Activated naive CD8-positive, alpha-beta T cell treated with anti-CD3 and anti-CD28 coated beads, Interleukin-2, amount 50 U/mL, for 24 hours (primary cell): ENCODE data around the gene RAB24.
"Not testable (repeated sequence)": the region's sequence is repeated elsewhere in the genome, so short reads cannot be mapped to it uniquely, and the experiment has no call there.

Experiments
- ATAC-seq: fragments of 150-1000 bp; cut with Tn5 transposase; one replicate; pipeline ENCODE4 v1.10.0; 2021
- DNase-seq: peaks from one replicate; pipeline ENCODE4 v3.0.0; 2021
- H3K27ac Mint-ChIP-seq: one replicate; pipeline ENCODE4 v1.8.0; 2021; ENCODE audit warnings: mild to moderate bottlenecking, mixed read lengths
- H3K27me3 Mint-ChIP-seq: one replicate; pipeline ENCODE4 v1.8.0; 2021; ENCODE audit warnings: mixed read lengths
- H3K36me3 Mint-ChIP-seq: one replicate; pipeline ENCODE4 v1.8.0; 2021; ENCODE audit warnings: low read depth, mixed read lengths
- H3K4me1 Mint-ChIP-seq: one replicate; pipeline ENCODE4 v1.8.0; 2021; ENCODE audit warnings: mixed read lengths
- H3K4me3 Mint-ChIP-seq: one replicate; pipeline ENCODE4 v1.8.0; 2021; ENCODE audit warnings: mild to moderate bottlenecking, moderate library complexity, mixed read lengths
- H3K9me3 Mint-ChIP-seq: one replicate; pipeline ENCODE4 v1.8.0; 2021; ENCODE audit warnings: mixed read lengths

Gene RAB24

DNA sequence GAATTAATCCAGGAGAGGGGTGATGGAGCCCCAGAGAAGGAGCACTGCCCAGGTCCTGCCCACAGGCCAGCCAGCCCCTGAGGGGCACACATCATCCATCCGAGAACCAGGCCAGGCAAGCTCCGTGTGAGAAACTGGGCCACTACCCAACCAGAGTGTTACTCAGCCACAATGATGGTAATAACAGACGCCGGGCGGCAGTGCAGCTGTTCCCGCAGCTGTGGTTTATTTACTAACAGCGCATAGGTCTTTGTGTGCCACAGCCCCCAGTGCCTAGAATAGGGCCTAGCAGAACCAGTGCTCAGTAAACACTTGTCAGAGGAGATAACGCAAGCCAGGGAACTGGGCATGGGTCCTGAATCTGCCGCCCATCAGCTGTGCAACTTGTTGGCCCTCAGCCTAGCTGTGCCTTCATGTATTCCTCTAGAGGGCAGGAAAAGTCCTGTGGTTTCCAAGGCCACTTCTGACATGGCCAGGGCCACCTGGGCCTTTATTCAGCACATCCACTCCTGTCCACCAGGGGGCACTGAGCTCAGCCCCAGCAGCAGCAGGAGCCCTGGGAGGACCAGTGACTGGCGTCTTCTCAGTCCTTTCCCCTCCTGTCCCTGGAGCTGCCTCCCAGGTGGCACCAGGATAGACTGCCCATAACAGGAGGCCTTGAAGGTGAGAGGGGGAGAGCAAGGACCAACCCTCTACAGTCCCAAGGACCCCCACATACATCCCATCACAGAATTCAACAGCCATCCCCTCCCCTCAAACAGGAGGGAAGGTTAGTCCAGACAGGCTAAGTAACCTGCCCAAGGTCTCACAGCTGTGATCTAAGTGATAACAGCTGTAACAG, 6.1 kb upstream of the RAB24 start:
- peak; percentile 77 for DNase-seq
- Mint-ChIP-seq H3K9me3 (no peaks in the 10 kb centered on the region), H3K36me3 (peaks cover 26% of the 10 kb centered on the region), H3K27ac (no peak overlapping the region), H3K4me3 (peak overlapping the region; percentile 52), H3K27me3 (no peaks in the 10 kb centered on the region), H3K4me1 (peaks cover 50% of the 10 kb centered on the region)
- ATAC-seq, result peak; percentile 9

DNA sequence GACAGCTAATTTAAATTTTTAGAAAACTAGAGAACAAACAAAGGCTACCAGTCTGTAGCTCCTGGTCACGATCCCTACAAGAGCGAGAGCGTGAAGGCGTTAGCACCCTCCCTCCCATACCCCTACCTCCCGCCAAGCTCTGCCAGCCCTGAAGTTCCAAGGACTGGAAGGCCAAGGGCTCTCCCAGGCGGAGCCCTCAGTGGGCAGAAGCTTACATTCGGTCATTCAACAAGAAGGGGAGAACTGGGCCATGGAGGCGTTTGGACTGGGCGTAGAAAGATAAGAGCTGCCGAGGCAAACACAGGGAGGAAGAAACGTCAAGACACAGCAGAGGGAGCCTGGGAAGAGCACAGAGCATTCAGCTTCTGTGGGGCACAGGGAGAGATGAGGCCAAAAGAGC, 5.2 kb upstream of the RAB24 start:
- Mint-ChIP-seq H3K4me1 (peaks cover 55% of the 10 kb centered on the region), H3K27me3 (no peaks in the 10 kb centered on the region), H3K4me3 (no peak overlapping the region), H3K36me3 (peaks cover 32% of the 10 kb centered on the region), H3K27ac (no peak overlapping the region), H3K9me3 (no peaks in the 10 kb centered on the region)
- DNase-seq (no peak), ATAC-seq (no peak)

DNA sequence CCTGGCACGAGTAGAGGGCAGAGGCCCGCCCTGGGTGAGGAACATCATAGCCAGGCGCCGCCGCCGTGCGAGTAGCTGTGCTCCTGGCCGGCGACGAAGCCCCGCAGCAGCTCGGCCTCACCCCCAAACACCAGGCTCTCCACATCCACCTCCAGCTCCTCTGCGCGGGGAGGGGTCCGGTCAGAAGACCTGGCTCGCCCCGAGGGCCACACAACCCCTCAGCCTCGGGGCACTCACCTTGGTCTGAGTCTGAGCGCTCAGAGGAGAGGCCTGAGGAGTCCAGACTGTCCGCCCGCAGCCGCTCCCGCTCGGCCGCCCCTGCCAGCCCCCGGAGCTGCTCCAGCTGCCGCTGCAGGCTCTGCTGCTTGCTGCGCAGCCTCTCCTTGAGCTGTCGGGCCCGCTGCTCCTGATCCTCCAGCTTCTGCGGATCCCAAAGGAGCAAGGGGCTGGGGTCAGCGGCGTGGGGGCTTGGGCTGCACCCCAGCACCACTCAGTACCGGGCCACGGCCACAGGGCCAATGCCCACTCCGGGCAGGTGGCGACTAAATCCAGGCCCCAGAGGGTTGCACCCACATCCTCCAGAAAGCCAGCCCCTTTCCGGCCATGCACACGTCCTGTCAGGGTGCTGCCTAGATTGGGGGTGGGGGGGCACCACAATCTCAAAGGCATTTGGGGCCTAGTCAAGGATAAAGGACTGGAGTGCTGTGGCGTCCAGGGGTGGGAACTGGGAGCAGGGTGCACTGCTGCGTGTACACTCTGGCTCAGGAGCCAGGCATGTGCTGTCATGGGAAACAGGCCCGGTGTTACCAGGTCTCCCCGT, 4.2 kb upstream of the RAB24 start:
- Mint-ChIP-seq H3K4me3 (no peak overlapping the region), H3K27ac (no peak overlapping the region), H3K4me1 (peaks cover 52% of the 10 kb centered on the region), H3K36me3 (peaks cover 32% of the 10 kb centered on the region), H3K27me3 (no peaks in the 10 kb centered on the region), H3K9me3 (no peaks in the 10 kb centered on the region)
- no peak for ATAC-seq
- DNase-seq, result no peak

DNA sequence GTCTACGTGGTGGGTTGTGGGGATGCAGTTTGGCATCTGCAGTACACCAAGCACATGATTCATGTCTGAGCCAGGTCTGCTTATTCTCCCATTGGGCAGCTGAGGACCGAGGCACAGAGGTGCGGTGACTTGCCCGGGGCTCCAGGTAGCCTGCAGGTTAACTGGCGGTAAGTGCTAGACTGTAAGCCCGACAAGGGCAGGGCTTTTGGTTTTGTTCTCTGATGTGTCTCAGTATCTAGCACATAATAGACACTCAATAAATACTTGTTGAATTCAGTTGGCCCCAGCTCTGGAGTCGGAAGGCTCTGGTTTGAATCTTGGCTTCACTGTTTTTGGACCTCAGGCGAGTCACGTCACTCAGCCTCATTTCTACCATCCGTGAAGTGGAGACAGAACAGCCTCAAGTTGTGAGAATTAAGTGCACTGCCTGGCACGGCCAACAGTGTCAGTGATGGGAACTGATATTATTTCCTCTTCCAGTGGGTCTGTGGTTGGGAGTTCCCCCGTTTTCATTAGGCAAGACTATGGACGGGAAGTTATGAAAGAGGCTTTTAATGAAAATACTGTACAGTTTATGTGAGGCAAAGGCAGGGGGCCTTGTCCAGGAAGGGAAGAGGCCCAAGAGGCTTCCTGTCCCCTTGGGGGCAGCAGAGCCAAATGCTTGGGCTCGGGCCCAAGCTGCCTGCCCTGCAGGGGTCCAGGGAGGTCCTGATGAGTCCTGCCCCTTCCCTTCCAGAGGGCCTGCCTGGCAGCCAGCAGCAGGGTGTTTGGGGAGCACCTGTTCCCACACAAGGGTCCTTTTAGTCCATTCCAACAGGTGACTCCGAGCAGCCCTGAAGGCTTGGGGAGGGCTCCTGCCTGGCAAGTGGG, 3.4 kb upstream of the RAB24 start:
- H3K36me3 Mint-ChIP-seq, result peaks cover 35% of the 10 kb centered on the region
- H3K27ac Mint-ChIP-seq, result peak overlapping the region; percentile 41
- no peaks in the 10 kb centered on the region for H3K9me3 Mint-ChIP-seq
- peak overlapping the region; percentile 3 for H3K4me3 Mint-ChIP-seq
- DNase-seq (no peak), ATAC-seq (no peak)
- H3K27me3 Mint-ChIP-seq, result no peaks in the 10 kb centered on the region
- H3K4me1 Mint-ChIP-seq, result peaks cover 55% of the 10 kb centered on the region

DNA sequence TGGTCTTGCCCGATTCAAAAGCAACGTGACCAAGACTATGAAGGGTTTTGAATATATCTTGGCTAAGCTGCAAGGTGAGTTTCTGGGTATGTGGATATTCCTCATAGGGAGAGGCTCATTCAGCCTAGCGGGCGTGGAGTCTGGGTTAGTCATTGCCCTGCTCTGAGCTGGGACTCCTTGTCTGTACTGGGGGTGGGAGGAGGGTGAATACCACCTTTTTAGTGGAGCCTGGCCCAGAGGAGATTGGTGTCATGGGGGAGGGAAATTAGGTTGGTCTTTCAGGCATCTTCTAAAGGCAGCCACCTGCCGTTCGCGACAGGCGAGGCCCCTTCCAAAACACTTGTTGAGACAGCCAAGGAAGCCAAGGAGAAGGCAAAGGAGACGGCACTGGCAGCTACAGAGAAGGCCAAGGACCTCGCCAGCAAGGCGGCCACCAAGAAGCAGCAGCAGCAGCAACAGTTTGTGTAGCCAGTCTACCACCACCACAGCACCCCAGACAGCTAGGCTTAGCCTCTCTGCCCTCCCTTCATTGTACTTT, 2.7 kb upstream of the RAB24 start:
- peak overlapping the region; percentile 93 for H3K27ac Mint-ChIP-seq
- peaks cover 39% of the 10 kb centered on the region for H3K36me3 Mint-ChIP-seq
- not testable (repeated sequence) for H3K9me3 Mint-ChIP-seq, DNase-seq, H3K27me3 Mint-ChIP-seq, H3K4me3 Mint-ChIP-seq, ATAC-seq
- peaks cover 59% of the 10 kb centered on the region for H3K4me1 Mint-ChIP-seq

DNA sequence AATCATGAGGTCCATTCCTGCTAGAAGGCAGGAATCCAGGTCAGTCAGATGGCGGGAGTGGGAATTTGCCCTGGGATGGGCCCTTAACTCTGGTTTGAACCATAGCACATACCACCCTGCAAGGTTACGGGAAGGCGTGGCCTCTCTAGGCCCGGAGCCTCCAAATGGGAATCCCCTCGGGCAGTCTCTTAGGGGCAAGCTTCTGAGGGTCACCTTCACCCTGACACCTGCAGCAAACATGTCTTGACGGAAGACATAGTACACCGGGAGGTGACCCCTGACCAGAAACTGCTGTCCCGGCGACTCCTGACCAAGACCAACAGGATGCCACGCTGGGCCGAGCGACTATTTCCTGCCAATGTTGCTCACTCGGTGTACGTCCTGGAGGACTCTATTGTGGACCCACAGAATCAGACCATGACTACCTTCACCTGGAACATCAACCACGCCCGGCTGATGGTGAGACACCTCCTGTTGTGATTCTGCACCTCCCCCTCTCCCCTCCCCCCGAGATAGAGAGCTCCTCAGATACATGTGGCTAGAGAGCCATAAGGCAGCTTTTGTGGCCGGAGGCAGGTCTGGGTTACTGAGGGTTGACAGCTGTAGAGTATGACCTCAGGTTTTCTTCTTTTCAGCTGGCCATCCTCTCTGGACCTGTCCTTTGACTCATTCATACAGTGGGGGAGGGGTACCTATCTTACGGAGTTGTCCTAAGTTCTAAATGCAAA, 1.0 kb upstream of the RAB24 start:
- Mint-ChIP-seq H3K4me3 (peak overlapping the region; percentile 98), H3K27me3 (no peaks in the 10 kb centered on the region), H3K9me3 (no peaks in the 10 kb centered on the region), H3K36me3 (peaks cover 44% of the 10 kb centered on the region), H3K27ac (peak overlapping the region; percentile 93), H3K4me1 (peaks cover 64% of the 10 kb centered on the region)
- ATAC-seq (no peak), DNase-seq (no peak)

DNA sequence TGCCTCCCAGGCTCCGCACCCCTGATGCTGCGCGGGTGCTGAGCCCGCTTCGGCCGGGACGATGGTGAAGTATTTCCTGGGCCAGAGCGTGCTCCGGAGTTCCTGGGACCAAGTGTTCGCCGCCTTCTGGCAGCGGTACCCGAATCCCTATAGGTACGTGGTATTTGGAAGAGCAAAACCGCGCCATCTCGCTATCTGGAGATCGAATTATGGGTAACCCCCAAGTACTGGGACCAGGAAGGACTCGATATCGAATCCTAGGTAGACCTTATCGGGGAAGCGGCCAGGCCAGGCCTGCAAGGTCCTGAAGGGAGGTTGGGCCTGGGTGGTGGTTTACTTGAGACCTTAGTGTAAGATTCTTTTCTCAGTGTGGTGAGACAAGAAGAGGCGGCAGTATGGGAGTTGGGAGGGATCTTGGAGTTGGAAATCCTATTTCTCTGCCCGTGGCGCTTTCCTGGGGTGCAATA, 439 bp upstream of the RAB24 start:
- Mint-ChIP-seq H3K4me1 (peaks cover 64% of the 10 kb centered on the region), H3K27me3 (no peaks in the 10 kb centered on the region), H3K27ac (peak overlapping the region; percentile 93), H3K4me3 (peak overlapping the region; percentile 98), H3K9me3 (no peaks in the 10 kb centered on the region), H3K36me3 (peaks cover 44% of the 10 kb centered on the region)
- DNase-seq (no peak), ATAC-seq (no peak)

DNA sequence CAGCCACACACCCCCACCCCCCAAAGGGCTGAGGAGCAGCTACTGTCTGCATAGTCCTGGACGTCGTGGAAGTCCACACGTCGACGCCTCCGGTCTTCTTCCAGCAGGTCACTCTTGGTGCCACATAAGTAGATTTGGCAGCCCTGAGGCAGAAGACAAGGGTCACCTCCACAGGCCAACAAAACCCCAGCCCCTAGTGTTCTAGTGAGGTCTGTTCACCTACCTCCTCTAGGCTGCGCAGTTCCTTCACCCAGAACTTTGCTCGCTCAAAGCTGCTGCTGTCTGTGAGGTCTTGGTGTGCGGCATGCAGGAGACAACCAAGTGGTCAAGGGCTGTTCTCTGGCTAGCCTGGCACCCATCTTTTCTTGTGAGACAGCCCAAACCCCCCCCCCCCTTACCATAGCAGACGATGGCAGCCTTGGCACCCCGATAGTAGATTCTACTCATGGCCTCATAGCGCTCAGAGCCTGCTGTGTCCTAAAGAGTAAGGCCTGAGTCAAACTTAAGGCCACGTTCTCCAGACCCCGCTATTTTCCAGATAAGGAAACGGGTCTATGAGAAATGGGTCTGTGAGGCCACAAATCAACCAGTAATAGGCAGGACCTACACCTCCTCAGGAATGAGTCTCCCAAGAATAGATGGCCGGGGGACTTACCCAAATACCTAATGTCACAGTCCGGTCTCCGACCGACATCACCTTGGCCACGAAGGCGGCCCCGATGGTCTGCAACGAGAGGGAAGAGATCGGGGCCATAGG, 987 bp downstream of the RAB24 start:
- H3K27ac Mint-ChIP-seq, result peak overlapping the region; percentile 64
- H3K27me3 Mint-ChIP-seq, result no peaks in the 10 kb centered on the region
- H3K4me3 Mint-ChIP-seq, result peak overlapping the region; percentile 98
- peaks cover 71% of the 10 kb centered on the region for H3K4me1 Mint-ChIP-seq
- H3K36me3 Mint-ChIP-seq, result peaks cover 44% of the 10 kb centered on the region
- DNase-seq (no peak), ATAC-seq (no peak)
- H3K9me3 Mint-ChIP-seq, result no peaks in the 10 kb centered on the region

DNA sequence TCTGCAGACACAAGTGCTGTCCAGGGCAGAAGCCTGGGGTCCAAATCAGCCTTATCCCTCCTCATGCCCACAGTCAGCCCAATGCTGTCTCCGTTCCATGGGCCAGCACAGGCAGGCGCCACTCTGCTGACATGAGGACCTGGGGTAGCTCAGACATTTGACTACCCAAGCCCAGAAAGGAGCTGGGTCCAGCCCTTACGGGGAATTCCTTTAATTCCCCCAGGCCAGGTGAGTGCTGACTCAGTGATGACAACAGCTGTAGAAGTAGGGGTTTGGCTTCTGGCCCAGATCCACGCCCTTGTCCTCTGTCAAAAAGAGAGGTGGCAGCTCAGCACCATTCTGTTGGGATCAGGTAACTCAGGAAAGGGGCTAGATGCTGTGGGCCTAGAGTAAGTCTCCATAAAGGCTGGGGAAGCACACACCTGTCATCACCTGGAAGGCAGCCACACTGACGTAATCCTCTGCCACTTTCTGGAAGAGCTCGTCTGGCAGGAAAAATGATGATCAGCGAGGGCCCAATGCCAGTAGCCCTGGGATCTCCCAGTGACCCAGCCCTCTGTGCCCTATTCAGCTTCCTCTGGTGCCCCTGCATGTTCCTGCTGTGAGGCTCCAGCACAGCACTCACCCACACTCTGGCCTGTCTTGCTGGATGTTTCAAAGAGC, 1.9 kb downstream of the RAB24 start:
- H3K9me3 Mint-ChIP-seq, result no peaks in the 10 kb centered on the region
- H3K27me3 Mint-ChIP-seq, result no peaks in the 10 kb centered on the region
- H3K4me3 Mint-ChIP-seq, result peak overlapping the region; percentile 98
- H3K27ac Mint-ChIP-seq, result peak overlapping the region; percentile 94
- DNase-seq, result no peak
- ATAC-seq, result no peak
- peaks cover 46% of the 10 kb centered on the region for H3K36me3 Mint-ChIP-seq
- peaks cover 75% of the 10 kb centered on the region for H3K4me1 Mint-ChIP-seq

DNA sequence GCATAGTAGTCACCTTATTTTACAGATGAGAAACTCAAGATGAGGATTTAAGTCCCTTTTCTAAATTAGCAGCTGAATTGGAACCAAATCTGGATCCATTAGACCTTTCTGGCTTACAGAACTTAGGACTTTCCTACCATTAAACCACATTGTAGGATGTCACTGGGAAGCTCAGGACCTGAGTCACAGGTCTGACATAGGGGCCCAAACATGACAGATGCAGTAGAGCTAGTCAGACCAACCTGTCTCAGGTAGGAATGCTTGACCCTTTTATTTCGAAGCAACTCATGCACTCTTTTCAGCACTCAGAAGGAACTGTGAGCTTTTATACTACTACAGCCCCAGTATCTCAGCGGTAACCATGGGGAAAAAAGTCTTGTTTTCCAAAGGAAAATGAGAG, 2.6 kb downstream of the RAB24 start:
- Mint-ChIP-seq H3K36me3 (peaks cover 46% of the 10 kb centered on the region), H3K4me1 (peaks cover 77% of the 10 kb centered on the region), H3K9me3 (no peaks in the 10 kb centered on the region), H3K27ac (peak overlapping the region; percentile 94), H3K27me3 (no peaks in the 10 kb centered on the region), H3K4me3 (peak overlapping the region; percentile 70)
- DNase-seq (no peak), ATAC-seq (no peak)

DNA sequence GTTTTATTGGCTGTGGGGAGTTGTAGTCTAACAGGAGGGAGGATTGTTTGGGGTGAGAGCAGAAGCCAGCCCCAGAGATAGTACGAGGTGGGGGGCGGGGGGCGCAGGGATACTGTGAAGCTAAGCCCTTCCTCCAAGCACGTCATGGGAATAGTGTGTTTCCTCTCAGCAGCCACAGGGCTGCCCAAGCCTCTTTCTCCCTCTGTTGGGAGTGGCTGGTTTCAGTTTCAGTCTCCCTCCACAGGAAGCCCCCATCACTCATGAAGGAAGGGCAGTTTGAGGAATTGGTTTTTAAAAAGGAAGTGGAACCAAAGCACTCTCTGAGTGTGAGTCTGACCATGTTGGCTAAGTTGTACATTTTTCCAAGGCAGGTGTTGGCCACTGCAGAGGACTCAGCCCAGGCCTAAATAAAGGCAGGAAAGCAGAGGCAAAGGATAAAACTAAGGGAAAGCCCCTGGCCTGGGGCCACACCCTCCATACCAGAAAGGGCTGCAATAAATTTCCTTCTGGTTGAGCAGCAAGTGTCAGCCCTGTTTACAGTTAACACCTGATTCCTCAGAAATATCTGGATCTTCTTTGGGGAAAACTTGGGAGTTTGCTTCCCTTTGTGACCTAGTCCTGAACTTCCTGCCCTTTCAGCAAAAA, 3.2 kb downstream of the RAB24 start:
- DNase-seq, result peak; percentile 72
- H3K27me3 Mint-ChIP-seq, result no peaks in the 10 kb centered on the region
- H3K4me1 Mint-ChIP-seq, result peaks cover 77% of the 10 kb centered on the region
- H3K36me3 Mint-ChIP-seq, result peaks cover 46% of the 10 kb centered on the region
- no peaks in the 10 kb centered on the region for H3K9me3 Mint-ChIP-seq
- peak overlapping the region; percentile 94 for H3K27ac Mint-ChIP-seq
- peak; percentile 74 for ATAC-seq
- H3K4me3 Mint-ChIP-seq, result peak overlapping the region; percentile 70

DNA sequence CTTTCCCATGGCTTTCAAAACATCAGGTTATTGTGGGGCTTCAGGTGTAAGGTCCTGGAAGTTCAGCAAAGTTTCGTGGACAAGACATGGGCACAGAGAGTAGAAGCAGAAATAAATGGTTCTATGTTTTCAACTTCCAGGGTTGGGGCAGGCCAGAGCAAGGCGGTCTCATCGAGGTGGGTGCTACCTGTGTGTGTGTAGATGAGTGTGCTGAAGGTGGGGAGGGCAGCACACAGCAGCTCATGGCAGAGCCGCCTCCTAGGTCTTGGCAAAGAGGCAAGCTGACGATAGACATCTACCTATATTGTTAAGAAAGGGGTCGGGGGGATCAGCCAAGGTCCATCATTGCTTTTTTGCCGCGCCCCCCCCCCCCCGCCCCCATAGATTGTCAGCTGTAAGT, 3.8 kb downstream of the RAB24 start:
- peak overlapping the region; percentile 64 for H3K27ac Mint-ChIP-seq
- H3K4me3 Mint-ChIP-seq, result no peak overlapping the region
- no peak for DNase-seq
- peaks cover 76% of the 10 kb centered on the region for H3K4me1 Mint-ChIP-seq
- peaks cover 44% of the 10 kb centered on the region for H3K36me3 Mint-ChIP-seq
- no peaks in the 10 kb centered on the region for H3K9me3 Mint-ChIP-seq
- ATAC-seq, result no peak
- no peaks in the 10 kb centered on the region for H3K27me3 Mint-ChIP-seq
